HG03280 (cell line): ENCODE results near the gene WRAP73.
"Not testable (repeated sequence)": the region's sequence is repeated elsewhere in the genome, so short reads cannot be mapped to it uniquely, and the experiment has no call there.

Experiments used
- ATAC-seq: cut with Tn5 transposase; IDR thresholded peaks from one replicate; pipeline ENCODE4 v1.9.1; 2021; ENCODE audit warnings: mild to moderate bottlenecking, moderate library complexity; ENCODE audit not compliant: unreplicated experiment

The WRAP73 gene

DNA sequence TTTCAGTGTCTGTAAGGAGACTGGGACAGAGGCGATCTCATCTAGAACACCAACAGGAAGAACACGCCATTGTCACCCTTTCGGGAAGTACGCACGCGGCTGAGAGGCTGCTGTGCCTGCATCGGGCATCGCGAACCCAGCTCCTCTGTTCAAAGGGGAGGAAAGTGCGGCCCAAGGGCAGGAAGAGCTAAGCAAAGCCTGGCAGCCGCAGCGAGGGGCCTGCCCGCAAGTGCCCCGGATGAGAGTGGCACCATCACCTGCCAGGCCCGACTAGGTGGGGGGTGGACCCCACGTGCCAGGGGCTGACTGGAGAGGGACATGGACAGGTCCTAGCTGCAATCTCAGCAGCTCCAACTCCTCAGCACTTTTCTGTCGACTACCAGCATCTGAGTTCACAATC lies 17.6 kb downstream of the WRAP73 start:
- no peak for ATAC-seq

DNA sequence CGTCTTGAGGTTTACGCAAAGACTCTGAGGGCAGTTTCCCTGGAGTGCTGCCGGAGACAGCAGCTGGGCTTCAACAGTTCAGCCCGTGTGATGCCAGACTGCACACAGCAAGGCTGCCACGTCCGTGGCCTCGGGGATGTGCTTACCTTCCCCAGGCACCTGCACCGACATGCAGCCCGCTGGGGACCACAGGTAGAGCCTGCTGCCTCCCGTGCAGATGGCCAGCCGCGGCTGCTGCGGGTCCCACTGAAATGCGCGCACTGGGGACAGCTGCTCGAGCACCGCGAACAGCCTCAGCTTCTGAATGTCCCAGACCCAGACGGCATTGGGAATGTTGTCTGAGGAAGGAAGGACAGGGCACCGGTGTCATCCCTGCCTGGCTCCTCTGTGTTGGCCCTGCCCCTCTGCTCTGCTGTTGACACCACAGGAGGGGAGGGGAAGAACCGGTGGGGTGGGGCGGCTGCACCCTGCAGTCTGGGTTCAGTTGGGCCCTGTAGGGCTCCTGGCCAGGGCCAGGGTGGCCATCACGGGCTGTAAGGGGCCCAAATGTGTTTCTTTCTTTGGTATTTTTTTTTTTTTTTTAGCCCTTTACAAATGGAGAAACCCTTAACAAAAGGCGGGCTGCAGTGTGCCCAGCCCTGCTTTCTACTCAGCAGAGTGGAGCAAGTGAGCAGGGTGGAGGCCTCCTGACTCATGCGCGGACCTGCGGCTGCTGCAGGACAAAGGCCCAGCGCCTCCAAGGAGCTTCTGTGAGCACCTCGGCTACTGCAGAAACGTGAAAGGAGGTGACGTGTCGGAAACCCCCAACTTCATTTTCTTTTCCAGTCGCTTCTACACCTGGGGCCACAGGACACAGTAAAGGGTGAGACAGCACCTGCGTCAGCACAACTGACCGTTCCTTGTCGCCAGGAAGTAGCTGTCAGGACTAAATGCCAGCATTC lies 18.3 kb downstream of the WRAP73 start:
- ATAC-seq, result no peak

DNA sequence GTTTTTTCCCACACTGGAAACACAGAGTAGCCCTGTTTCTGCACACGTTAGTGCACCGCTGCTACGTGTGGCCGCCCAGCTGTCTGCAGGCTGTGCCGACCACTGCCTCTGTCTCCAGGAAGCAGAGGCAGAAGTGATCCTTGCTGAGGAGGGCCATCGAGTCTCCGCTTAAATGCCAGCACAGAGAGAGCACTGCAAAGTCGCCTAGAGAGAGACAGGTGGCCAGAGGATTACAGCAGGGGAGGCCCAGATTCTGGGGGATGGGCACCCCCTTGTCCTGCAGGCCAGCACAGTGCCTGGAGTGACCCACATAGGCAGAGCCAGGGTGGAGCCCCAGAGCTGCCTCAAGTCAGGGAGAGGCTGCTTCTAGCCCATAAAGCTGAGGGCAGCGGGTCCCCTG lies 19.0 kb downstream of the WRAP73 start:
- no peak for ATAC-seq

DNA sequence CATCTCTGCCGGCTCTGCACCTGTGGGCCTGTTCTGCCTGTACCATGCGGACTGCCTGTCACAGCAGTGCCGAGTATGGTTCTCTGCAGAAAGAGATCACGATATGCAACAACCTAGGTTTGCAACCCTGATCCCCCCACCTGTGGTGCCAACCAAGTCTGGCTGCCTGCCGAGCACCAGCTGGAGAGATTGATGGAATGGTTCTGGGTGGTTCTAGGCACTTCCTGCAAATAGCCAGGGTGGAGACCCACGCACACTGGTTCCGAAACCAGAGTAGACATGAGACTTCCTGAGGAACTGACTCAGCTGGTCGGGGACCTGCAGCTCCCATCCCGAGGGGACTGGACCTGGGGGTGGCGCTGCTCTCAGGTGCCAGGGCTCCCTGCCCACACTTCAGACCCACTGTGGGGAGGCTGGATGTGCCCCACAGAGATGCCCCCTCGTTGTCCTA lies 19.7 kb downstream of the WRAP73 start:
- no peak for ATAC-seq

DNA sequence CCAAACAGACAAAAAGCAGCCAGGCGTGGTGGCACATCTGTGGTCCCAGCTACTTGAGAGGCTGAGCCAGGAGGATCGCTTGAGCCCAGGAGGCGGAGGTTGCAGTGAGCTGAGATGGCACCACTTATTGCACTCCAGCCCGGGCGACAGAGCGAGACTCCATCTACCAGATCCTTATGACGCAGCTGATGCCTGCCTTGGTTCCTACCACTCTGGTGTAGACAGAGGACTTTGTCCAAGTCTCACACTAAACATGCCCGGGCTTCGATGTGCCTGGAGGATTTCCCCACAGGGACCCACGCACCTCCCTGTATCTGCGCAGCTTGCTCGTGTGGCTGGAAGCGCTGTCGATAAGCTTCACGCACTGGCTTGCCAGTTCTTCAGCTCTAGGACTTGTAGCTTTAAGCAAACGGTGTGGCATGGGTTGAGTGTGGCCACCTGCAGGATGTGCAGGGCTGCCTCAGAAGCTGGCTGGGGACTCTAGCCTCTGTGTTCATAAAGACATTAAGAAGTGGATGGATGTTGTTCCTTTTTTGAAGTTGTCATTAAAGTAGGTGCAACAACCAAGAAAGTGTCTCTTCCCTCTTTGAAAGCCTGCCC lies 20.2 kb downstream of the WRAP73 start:
- ATAC-seq, result no peak

DNA sequence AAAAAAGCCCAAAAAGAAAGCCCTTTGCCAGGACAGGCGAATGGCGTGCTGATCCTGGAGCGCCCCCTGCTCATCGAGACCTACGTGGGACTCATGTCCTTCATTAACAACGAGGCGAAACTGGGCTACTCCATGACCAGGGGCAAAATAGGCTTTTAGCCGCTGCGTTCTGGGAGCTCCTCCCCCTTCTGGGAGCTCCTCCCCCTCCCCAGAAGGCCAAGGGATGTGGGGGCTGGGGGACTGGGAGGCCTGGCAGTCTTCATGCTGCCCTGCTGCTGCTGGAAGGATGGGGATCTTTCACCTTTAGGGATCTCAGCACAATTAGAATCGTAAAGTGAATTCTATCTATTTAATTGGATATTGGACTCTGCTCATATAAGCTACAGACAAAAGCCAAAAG lies 21.5 kb downstream of the WRAP73 start:
- ATAC-seq, result no peak

DNA sequence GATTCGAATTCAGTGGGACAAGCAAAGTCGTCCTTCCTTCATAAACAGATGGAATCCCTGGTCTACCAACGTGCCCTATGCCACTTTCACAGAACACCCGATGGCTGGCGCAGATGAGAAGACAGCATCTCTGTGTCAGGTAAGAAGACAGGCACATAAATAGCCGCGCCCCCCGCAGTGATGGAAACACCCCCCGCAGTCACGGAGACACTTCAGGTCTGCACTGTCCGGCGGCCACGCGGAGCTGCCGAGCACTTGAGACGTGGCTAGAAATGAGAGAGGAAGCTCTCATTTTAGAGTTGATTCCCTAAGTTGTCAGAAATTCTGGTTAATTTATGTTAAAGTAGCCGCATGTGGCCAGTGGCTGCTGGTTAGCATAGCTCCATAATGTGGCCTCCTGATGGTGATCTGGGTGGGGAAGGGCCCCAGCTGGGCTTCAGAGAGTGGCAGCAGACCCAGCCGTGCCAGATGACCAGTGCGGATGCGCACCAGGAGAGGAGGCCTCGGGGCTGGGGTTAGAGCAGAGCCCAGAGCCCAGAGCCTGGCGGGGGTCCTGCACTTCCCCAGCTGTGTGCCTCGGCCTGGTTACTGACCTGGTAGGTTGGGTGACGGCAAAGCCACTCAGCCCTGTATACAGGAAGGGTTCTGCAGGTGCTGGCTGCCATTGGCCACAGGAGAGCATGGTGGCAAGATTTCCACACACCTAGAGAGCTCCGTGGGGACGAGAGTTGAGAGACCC lies 22.2 kb downstream of the WRAP73 start:
- ATAC-seq, result no peak

DNA sequence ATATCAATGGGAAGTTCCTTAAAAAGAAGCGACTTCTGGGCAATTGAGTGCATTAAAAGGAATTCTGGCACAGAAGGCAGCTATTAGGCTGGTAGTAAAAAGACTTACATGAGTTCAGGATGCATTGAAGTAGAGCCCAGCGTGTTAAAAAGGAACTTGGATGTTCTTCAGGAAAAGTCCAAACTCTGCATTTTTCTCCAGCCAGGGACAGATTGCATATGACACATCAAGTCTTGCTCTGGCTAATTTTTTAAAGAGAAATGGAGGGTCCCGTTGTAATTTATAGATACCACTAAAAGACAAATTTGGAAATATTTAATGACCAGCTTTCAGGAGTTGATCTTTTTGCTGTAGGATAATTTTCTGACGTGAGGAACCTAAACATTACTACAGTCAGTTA lies 23.9 kb downstream of the WRAP73 start:
- no peak for ATAC-seq

DNA sequence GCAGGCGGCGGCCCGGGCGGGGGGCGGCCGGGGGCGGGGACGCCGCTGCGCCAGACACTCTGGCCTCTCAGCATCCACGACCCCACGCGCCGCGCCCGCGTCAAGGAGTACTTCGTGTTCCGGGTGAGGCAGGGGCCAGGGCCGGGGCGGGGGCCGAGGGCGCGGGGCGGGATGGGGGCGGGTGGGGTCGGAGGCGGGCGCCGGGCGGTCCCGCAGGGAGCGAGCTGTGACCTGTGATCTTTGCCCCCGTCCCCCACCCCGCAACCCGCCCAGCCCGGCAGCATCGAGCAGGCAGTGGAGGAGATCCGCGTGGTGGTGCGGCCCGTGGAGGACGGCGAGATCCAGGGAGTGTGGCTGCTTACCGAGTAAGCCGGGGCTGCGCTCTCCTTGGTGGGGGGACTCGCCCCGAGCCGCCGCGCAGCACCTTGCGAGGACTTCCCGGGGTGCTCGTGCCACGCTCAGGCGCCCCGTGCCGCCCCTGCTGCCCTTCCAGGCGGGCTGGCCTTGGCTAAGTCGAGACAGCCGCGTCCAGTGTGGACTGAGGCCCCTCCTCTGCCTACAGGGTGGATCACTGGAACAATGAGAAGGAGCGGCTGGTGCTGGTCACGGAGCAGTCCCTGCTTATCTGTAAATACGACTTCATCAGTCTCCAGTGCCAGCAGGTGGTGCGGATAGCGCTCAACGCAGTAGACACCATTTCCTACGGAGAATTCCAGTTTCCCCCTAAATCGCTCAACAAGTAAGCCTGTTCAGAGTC lies 24.6 kb downstream of the WRAP73 start:
- peak; percentile 17 for ATAC-seq

DNA sequence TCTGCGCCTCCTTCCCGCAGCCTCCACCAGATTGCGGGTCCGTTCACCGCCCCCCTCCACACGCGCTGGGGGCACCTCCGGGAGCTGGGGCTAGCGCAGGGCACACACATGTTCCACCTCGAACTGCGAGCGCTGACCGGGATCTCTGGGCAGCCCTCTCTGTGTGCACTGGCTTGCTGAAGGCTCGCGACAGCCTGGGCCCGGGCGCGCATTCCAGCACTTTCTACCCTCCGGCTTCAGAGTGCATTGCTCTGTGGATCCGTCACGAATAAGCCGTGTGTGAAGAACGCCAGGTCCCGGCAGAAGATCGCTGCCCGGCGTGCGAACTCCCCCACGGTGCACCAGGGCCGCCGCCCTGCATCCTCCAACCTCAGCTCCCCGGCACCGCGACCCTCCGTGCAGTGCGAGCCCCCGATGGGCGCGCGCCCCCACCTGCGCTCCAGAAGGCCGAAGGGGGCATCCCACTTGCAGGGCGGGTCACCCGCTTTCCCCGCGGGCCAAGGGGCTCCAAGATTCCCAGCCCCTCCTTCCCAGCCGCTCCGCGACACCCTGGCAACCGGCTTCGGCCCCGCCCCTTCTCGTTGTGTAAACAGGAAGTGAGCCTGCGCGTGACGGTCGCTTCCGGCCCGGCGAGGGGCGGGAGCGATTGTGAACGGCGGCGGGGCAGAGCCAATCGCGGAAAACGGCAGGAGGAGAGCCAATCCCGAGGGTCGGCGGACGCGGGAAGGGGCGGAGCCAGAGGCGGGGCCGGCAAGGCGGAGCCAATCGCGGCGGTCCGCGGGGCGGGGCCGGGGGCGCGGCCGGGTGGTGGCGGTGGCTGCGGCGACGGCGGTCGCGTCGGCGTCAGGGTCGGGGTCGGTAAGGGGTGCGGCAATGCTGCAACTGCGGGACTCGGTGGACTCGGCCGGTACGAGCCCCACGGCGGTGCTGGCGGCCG lies 25.4 kb downstream of the WRAP73 start, which contains the start of gene TPRG1L:
Gene TPRG1L (plus strand): TSS at position 816 of the 937 bp plus-strand sequence. CDS start 58 bp downstream, at position 874.
- ATAC-seq, result peak; percentile 93

DNA sequence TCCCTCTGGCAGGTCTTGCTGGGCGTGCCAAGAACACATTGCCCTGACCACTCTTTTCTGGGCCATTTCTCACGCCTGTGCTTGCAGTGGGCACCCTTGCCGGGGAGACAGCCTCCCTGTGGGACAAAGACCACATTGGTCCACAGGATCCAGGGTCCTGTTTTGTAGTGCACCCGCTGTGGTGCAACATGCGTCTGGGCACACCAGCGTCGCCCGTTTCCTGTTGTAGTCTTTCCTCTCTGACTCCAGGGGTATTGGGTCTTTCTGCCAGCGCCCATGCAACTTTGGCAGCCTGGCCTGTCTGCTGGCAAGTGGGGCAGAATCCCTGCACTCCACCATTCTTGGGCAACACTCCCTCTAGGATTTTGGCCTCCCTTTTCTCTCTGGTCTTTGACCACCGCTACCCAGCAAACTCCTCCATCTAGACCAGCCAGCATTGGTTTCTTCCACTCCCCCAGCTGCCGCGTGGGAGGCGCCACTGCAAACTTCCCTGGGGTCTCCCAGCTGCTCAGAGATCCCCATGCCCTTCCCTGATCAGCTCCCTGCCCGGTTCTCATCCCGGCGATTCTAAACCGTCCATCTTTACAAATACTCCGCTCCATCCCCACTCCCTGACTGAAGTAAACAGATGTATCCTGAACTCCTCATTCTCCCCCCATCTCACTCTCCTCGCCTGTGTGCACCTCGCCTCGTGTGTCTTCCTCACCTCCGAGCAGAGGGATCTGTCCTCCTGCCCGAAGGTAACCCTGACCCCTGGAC lies 26.3 kb downstream of the WRAP73 start:
- no peak for ATAC-seq

DNA sequence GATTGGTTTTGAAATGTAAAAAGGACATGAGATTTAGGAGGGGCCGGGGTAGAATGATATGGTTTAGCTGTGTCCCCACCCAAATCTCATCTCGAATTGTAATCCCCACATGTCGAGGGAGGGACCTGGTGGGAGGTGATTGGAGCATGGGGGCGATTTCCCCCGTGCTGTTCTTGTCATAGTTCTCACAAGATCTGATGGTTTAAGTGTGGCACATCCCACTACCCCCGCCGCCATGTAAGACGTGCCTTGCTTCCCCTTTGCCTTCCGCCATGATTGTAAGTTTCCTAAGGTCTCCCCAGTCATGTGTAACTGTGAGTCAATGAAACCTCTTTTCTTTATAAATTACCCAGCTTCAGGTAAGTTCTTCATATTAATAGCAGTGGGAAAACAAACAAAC lies 27.8 kb downstream of the WRAP73 start:
- not testable (repeated sequence) for ATAC-seq

DNA sequence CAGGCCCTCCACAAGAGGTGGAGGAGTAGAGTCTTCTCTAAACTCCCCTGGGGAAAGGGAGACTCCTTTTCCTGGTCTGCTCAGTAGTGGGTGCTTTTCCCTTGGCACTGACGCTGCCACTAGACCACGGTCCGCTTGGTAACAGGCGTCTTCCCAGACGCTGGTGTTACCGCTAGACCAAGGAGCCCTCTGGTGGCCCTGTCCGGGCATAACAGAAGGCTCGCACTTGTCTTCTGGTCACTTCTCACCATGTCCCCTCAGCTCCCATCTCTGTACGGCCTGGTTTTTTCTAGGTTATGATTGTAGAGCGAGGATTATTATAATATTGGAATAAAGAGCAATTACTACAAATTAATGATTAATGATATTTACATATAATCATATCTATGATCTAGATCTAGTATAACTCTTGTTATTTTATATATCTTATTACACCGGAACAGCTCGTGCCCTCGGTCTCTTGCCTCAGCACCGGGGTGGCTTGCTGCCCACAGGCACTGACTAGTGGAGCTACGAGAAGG lies 28.7 kb downstream of the WRAP73 start:
- not testable (repeated sequence) for ATAC-seq

DNA sequence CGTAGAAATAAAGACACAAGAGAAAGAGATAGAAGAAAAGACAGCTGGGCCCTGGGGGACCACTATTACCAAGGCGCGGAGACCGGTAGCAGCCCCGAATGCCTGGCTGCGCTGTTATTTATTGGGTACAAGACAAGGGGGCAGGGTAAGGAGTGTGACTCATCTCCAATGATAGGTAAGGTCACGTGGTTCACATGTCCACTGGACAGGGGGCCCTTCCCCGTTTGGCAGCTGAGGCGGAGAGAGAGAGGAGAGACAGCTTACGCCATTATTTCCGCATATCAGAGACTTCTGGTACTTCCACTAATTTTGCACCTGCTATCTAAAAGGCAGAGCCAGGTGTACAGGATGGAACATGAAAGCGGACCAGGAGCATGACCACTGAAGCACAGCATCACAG lies 29.2 kb downstream of the WRAP73 start:
- no peak for ATAC-seq

DNA sequence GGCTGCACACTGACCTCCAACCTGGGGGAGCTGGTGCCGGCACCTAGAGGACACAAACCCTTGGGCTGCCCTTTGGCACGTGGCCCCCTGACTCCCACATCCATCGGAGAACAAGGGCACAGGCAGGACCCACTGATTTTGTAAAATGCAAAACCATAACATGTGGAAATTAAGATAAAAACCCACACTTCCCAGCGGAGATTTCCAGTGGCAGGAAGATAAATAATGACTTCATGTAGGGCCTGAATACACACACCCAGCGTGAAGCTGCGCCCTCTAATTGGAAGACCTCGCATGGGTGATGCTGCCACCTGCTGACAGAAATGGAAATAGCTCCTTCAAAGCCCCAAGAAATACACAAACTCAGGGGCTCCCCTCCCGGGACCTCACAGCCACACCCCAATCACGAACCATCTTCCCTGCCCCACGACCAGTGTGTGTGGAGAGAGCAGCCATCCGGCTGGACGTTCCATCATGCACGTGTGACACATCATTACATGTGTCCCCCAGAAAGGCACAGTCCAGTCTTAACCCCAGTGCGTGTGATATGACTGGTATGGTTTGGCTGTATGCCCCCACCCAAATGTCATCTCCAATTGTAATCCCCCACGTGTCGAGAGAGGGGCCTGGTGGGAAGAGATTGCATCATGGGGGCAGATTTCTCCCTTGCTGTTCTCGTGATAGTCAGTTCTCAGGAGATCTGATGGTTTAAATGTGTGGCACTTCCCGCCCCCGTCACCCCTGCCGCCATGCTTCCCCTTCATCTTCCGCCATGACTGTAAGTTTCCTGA lies 30.8 kb downstream of the WRAP73 start:
- ATAC-seq, result peak; percentile 60

DNA sequence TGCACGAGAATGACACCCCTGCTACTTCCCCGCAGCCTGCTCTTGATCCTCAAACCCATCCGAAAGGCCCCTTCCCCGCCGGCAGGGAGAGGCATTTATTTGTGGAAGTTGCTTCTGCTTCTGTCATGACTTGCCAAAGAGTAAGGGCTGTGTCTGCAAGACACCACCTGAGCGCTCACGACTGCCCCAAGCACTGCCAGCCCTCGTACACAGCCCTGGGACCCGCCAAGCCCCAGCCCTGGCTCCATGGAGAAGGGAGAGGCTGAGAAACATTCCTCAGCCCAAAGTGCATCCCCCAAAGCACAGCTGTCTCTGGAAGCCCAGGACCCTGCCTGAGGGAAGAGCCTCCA lies 31.4 kb downstream of the WRAP73 start:
- ATAC-seq, result no peak

DNA sequence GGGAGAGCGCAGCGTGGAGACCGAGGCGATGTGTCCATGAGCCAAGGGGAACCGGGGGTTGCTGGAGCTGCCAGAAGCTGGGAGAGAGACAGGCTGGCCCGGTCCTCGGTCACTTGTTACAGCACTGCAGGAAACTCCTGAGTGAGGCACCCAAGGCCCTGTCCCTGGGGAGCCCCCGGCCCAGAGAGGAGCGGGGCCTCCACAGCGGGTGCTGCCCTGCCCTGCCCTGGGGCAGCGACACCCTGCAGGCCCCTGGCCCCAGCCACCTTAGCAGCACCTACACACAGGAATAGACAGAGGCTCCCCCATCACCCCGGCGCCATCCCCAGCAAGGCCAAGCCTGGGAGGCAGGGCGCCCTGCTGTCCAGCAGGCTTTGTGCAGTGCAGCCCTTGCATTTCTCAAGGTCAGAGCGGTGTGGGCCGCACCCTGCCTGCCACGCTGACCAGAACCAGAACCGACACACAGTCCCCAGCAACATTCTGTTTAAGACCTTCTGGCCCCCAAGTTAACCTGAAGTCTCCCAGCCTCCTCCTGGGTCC lies 32.0 kb downstream of the WRAP73 start:
- no peak for ATAC-seq

DNA sequence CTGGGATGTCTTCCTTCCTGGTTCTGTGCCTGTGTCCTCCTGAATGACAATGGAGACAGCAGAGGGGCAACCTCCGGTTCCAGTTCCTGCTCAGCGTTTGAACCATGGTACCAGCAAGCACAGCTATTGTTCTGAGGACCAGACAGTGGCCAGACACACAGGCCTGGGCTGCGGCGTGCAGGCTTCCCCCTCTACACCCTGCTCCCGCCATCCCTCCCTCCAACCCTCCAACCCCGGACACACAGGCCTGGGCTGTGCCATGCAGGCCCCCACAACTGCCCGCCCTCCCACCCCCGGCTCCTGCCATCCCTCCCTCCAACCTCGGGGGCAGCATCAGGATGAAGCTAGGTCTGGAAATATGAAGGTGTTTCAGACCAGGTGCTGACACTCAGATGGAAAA lies 33.0 kb downstream of the WRAP73 start:
- ATAC-seq, result no peak
